HG03097 (cell line): ENCODE measurements around the gene SAMD10.
"Not testable (repeated sequence)": the region's sequence is repeated elsewhere in the genome, so short reads cannot be mapped to it uniquely, and the experiment has no call there.

Experiments
- ATAC-seq: cut with Tn5 transposase; IDR thresholded peaks from one replicate; pipeline ENCODE4 v1.9.1; 2021; ENCODE audit not compliant: unreplicated experiment, low FRiP score

Gene SAMD10

DNA sequence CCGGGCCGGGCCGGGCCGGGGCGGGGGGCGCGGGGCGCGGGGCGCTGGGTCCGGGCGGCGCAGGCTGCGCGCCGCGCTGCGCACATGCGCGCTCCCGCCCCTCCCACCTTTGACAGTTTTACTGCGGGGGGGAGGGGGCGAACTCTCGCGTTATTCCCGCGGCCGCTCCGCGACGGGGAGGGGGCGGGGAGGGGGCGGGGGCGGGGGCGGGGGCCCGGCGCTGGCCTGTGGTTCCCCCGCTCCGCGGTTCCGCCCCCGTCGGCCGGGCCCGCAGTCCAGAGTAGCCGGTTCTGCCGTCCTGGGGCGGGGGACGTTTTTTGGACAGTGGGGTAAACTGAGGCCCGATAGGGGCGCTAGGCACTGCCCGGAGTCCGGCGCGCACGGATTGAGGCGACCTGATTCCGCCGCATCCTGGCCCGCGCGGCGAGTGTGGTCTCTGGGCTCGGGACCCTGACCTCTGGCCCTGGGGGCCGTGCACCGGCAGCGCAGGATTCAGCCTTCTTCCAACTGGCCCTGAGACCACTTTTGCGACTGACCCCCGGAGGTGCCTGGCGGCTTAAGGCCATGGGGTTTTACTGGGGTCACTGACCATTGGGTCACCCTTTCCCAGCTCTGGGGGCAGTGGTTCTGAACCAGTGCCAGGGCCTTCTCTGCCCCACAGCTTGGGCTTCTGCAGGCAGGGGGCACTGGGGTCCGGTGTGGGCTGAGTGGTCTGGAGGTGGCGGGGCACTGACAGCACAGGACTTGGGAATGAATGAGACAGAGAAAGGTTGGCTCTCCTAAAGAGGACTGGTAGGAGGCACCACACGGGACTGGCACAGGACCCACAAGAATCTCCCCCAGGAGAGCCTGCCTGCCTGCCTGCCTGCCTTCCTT lies 9.4 kb downstream of the SAMD10 start, which contains the start of gene ZNF512B:
TSS of gene ZNF512B (minus strand) at position 93 of the 876 bp plus-strand sequence. CDS start 1,980 bp downstream, outside the sequence.
- ATAC-seq = no peak

DNA sequence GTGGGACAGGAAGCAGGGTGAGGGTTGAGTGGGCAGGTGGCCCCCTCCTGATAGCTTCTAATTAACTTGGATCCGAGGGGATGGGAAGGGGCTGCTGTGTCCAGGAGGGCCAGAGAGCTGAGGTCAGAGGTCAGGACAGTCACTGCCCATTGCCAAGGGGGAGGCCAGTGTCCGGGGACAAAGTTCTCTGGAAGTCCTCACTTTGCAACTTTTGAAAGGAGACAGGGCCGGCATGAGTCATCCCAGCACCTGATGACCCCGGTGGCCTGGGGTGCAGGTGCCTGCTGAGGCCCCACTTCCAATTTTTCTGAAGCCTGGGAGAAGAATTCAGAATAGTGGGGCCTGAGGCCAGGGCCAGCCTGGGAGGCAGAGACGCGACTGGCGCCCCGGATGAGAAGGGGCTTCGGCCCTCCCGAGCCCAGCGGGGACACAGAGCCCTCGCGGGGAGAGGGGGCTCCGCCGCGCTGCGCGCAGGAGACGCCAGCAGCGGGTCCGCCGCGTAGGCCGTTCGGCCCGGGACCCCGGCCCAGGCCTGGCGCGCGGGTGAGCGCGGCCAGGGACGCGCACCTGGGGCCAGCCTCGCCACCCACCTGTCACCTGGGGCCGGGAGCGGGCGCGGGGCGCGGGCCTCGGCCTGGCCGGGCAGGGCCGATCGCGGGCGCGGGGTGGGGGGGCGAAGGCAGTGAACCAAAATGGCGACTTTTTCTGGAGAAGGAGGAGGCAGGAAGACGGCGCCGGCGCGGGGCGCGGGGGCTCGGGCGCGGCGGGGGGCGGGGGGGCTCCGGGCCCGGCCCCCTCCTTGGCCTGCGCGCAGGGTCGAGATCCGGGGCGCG lies 10.3 kb downstream of the SAMD10 start:
- no peak for ATAC-seq

DNA sequence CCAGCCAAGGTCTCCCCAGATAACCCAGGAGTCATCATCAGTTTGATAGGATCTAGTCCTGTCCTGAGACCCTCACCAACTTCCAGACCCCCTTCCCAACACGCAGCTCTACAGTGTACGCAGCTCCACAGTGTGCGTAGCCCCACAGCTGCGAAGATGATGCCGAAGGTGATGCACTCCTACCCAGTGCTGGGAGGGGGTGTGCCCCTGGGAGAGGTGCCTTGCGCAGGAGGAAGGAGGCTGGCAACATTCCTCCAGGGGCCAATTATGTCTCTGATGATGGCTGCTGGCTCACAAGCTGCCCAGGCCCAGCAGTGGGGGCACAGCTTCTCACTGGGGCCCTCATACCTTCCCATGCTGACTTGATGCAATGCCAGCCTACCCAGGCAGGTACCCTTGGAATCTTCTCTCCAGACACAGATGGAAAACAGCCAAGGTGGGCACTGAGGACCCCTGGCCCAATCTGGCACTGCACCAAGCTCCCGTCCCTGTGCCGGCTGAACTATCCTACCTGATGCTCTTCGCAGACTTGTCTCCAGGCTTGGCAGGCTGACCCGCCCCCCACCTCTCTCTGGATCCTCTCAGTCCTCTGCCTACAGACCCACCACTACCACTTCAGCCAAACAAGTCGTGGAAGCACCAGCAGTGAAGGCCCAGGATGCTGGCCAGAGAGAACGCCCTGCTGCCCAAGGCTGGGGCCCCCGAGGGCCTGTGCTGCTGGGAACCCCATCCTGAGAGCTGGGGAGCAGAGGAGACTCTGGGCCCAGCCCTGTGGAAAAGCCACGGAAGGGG lies 11.1 kb downstream of the SAMD10 start:
- no peak for ATAC-seq

DNA sequence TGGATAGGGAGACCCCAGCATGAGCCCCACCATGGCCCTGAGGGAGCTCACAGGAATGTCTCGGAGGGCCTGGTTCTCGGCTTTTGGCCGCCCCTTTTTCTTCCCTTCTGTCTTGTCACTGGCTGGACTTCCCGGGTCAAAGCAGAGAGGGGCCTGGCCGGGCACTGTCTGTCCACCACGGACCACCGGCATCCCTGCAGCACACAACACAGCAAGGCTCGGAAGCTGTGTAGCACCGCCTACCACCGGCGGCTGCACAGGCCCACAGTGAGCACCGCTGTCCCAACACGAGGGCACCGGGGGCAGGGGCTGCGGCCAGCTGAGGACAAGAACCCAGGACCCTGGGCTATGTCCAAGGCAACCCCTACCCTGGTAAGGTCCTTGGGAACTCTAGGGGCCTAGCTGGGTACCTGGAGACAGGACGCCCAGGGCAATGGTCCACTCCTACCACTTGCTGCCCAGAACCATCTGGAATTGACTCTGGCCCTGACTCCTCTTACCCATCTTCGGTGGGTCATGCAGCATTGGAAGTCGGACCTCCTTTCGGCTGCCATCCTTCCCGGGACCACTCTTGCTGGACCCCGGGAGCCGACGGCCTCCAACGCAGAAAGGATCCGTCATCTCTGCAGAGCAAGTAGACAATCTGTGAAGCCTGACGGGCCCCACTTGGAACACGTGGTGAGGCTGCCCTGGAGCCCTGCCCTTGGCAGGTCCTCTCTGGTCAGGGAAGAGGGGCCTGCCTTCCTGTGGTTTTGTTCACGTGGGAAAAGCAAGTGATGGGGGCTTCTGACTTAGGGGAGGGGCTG lies 11.9 kb downstream of the SAMD10 start:
- ATAC-seq = no peak

DNA sequence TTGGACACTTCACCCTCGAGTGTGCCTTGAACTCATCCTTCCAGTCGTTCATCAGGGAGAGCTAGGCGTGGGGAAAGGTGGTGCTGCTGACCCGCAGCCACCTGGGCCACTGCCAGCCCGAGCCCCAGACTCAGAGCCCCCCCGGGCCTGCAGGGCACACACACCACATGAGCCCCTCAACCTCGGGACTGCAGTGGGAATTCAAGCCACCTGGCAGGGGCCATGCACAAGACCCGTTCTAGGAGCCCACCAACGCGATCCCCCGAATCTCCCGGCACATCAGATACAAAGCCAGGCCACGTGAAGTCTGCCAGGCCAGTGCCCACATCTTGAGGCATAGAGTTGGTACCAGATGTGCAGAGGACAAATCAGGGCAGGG lies 12.5 kb downstream of the SAMD10 start:
- ATAC-seq = no peak

DNA sequence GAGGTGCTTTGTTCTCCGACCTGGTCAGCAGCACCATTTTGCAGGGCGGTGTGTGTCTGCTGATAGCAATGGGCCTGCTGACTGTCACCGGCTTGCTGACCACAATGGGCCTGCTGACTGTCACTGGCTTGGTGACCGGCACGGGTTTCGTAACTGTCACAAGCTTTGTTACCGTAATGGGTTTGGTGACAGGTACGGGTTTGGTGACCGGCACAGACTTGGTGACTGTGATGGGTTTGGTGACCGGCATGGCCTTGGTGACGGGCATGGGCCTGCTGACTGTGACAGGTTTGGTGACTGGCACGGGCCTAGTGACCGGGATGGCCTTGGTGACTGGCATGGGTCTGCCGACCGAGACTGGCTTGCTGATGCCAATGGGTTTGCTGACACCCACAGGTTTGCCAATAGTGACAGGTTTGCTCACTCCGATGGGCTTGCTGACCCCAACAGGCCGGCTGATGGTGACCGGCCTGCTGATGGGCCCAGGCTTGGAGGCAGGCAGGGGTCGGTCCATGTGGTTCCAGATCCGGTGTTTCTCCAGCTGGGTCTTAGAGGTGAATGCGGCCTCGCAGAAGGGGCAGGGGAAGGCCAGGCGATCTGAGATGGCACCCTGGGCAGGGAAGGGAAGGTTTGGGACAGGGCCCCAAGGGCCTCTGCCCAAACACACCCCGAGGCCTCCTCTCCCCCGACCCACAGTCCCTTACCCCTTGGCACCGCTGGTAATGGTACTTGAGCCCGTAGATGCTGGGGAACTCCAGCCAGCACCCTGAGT lies 13.1 kb downstream of the SAMD10 start:
- no peak for ATAC-seq

DNA sequence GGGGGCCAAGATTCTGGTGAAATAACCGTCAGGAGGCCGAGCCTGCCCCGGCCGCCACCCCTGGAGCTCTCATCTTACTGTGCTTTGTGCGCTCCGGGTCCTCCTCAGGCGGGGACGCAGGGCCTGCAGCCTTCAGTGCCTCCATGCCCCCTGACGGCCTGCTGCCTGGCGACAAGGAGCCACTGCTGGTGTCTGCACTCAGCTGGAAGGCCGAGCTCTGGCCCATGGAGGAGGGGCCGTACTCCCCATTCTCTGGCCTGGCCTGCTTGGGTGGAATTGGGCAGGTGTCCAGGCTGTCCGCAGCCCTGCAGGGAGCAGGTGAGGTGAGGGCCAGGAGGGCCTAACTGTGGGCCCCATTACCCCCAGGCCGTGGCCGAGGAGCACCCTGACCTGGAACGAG lies 15.0 kb downstream of the SAMD10 start:
- ATAC-seq = no peak

DNA sequence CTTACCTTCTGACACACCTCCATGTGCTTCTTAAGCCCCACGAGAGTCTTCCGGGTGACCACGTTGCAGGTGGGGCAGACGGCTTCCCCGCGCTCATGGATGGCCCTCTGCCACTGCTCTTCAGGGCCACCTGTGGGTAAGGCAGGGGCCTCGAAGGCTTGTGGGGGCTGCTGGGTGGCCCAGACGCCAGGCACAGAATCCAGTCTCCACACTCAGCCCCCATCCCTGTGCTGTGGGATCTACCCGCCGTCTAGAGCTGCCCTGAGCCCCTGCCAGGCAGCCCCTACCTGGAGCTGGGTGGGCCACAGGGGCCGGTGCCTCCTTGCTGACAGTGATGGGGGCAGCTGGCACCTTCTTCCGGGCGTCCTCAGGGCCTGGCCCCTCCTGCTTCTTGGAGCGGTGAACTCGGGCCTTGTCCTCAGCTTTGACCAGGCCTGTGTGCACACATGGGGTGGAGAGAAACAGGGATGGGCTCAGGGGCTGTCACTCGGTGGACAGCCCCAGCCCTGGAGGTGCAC lies 15.6 kb downstream of the SAMD10 start:
- ATAC-seq = no peak

DNA sequence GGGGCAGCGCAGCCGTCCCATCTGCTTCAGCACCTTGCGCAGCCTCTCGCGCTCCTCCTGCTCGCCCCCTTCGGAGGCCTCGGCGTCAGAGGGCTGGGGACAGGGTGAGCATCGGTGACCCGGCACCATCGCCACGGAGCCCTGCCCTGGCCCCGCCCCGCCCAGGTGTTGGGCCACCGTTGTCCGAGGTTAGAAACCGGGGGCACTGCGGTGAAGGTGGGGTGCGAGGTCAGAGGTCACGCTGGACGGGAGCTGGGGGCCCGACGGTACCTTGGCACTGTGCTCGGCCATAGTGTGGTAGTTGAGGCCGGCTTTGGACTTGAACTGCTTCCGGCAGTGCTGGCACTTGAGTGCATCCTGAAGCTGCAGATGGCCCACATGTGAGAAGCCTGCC lies 16.1 kb downstream of the SAMD10 start:
- ATAC-seq = no peak

DNA sequence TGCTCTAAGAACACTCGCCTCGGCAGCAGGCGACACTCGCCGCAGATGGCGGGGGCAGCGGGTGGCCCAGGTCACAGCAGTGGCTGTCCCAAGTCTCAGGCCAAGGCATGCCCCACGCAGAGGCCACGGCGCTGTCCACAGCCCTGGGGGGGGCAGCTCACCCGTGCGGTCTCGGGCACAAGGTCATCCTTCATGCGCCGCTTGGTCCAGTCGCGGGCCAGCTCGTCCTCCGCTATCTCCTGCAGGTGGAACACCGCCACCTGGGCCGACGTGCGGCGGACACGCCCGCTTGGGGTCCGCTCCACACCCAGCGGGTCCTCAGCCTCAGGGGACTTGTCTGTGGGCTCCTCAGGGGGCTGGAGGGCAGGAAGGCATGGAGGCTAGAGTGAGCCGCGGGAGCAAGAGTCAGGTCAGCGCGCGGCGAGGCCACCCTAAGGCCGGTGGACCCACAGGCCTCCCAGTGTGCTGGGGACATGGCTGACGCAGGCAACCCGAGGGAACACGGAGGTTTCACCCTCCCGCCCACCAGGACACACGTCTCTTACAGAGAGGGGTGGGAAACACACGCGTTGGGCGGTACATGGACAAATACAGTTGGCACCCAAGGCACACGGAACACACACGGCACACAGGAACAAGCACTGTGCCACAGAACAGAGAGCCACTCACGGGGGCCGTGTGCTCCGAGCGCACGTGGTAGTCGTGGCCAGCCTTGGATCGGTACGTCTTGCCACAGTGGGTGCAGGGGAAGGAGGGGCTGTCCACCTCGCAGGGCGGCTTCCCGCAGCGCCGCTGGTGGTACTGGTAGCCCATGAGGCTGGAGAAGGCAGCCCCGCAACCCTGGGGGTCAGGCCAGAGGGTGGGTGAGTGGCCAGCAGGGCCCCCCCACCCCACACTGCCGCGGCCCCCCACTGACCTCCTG lies 16.8 kb downstream of the SAMD10 start:
- ATAC-seq = no peak

DNA sequence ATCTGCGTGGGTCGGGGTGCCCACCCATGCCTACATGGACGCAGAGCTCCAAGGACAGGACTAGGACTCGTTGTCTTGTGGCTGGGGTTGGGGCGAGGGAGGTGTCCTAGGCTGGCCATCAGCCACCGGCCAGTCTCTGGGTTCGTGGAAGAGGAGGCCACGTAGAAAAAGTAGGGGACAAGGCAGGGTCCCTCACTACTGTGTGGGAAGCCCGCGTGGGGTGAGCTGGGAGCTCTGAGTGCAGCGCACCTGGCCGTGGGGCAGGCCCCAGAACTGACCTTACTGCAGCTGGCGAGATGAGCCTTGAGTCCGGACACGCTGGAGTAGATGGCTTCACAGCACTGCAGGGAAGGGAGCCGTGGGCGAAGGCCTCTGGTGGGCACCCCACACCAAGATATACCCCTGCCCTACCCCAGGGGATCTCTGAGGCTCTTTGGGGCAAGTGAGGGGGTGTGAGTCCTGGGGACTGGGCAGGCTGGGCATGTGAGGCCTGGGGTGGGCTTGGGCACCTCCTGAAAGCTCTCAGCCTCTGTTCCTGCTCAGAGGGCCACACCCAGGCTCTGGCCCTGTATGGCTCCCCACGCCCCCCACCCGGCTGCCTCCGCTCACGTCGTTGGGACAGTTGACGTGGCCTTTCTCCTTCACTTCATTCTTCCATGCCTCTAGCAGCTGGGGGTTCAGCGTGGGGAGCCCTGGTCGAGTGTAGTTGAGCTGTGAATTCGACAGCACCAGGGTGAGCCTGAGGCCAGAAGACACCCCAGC lies 17.6 kb downstream of the SAMD10 start:
- no peak for ATAC-seq

DNA sequence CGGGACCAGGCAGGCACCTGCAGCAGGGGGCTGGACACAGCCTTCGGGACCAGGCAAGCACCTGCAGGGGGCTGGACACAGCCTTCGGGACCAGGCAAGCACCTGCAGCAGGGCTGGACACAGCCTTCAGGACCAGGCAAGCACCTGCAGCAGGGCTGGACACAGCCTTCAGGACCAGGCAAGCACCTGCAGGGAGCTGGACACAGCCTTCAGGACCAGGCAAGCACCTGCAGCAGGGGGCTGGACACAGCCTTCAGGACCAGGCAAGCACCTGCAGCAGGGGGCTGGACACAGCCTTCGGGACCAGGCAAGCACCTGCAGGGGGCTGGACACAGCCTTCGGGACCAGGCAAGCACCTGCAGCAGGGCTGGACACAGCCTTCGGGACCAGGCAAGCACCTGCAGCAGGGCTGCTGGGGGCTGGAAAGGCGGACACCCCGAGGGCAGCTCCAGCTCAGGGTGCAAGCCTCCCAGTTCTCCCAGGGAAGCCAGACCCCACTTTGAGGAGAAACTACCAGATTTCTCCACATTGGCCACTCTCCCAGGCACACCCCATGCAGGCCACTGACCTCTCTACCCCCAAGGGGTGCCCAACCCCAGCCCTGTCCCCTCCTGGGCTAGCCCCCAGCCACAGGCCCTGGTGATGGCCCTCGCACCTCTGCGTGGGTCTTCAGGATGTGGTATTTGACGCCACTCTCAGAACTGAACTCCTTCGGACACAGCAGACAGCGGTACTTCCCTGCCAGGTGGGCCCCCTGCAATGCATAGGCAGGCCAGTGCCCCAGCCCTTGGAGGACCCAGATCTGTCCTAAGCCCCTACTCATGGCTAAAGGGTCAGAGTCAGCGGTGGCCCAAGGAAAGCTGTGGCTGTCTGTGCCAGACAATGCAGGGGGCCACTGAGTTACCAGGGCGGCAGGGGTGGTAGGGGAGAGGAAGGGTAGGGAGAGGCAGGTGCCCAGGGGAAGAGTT lies 18.5 kb downstream of the SAMD10 start:
- ATAC-seq = not testable (repeated sequence)

DNA sequence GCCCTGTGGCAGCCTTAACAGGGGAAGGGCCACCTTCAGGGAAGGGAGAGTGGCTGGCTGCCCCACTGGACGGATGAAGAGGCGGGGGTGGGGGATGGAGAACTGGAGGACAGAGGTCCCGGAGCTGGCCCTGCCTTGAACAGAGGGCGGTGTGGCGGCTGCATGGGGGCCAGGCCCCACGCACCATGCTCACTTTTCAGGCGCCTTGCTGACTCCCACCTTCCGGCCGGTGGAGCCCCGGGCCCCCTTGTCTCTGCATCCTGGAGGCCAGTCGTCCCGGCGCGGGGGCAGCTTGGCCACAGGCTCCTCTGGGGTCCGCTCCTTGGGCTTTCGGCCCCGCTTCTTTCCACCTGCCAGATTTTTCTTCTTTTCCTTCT lies 19.8 kb downstream of the SAMD10 start:
- ATAC-seq = no peak

DNA sequence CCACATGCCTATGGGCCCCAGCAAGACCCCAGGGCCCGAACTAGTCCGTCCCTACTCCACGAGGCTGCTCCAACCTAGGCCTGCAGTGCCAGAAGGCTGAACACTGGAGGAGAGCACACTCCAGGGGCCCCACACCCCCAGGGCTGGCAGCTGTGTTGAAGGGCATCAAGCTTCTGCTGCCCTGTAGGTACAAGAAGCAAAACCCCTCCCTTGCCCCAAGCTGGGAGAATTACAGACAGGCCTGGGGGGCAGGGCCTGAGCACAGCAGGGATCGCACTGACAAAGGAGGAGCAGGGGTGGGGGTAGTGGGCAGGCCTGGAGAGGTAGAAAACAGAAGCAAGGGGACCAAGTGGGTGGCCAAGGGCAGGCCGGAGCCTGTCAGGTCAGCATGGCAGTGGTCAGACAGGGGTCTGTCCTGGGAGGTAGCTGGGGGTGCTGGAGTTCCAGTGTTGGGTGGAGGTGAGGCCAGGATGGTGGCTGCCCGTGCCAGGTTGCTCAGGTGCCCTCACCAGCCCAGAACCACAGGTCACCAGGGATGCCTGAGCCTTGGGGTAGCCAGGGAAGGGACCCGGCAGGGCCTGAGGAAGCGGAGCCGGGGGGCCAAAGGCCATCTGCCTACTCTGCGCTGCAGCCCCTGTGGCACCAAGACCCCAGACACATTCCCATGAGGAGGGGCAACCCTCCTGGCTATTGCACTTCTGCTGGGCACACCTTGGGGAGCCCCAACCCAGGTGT lies 20.3 kb downstream of the SAMD10 start:
- no peak for ATAC-seq

DNA sequence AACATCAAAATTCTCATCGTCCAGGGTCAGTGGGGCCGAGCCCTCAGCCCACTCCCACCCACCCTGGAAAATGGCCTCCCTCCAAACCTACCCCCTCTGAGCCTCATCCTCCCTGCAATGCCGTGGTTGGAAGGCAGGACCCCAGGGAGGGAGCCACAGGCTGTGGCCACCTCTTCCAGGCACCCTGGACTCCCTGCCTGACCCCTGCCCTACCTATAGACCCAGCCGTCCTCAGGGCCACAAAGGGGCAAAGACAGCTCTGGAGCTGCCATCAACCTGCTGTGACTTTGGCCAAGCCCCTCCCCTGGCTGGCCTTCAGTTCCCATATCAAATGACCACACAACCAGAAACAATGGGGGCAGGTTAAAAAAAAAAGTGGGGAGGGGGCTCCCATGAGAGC lies 21.0 kb downstream of the SAMD10 start:
- no peak for ATAC-seq
